ENCODE results near the gene ZNF268.
"Not testable (repeated sequence)": the region's sequence is repeated elsewhere in the genome, so short reads cannot be mapped to it uniquely, and the experiment has no call there.

ZNF268 gene

DNA sequence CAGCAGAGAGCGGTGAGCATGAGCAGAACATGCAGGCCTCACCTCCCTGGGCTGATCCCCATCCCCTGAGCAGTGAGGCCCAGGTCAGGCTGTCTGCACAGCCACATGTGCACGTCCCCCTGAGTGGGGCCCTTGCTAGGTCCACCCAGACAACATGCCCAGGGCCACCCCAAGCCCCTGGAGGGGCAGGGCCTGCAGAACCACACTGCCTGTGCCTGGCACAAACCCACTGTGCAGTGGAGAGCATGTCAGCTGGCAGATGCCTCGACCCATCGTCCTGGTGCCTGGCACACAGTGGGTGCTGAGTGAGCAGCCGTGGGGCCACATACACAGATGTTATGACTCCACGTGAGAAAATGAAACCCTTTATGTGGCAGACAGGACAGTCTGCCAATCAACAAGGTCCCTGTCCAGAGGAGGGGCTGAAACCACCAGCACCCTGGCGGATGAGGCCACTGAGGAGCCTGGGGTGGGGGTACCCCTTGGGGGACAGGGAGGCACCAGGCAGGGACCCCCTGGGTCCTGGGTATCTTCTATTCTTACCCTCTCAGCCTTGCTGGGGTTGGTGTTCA lies 46.1 kb downstream of the ZNF268 start:
- no peak for DNase-seq (ENCODE audit: low read depth in 2 of 2)

DNA sequence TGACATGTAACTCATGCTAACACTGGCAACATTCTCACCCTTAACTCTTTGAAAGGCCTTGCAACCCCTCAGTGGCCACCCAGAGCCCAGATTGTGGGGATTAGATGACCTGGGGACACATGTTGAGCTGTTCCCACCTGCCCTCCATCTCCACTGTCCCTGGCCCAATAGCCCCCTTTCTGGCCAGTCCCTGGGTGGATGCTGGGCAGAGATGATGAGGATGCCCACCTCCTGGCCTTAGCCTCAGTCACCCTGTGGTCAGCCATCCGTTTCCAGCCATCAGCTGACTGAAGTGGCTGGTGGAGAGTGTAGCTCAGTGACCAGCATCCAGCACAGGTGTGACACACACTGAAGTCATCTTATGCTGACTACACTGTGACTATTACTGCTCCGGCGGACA lies 49.7 kb downstream of the ZNF268 start:
- no peak for DNase-seq (ENCODE audit: low read depth in 2 of 2)

DNA sequence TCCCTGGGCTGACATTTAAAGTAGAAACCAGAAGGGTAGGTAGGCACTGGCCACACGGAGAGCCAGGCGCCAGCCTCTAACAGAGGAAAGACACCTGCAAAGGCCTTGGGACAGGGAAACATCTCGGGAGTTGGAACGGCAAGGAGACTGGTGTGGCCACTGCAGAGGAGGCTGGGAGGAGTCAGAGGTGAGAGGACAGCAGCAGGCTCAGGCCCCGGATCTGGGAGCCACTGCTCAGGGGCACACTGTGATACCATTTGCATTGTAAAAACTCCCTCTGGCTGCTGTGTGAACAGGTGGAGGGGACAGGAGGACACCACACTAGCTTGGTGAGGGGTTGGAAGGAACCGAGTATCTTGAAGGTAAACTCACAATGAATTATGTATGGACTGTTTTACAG lies 51.7 kb downstream of the ZNF268 start:
- no peak for DNase-seq (ENCODE audit: low read depth in 2 of 2)

DNA sequence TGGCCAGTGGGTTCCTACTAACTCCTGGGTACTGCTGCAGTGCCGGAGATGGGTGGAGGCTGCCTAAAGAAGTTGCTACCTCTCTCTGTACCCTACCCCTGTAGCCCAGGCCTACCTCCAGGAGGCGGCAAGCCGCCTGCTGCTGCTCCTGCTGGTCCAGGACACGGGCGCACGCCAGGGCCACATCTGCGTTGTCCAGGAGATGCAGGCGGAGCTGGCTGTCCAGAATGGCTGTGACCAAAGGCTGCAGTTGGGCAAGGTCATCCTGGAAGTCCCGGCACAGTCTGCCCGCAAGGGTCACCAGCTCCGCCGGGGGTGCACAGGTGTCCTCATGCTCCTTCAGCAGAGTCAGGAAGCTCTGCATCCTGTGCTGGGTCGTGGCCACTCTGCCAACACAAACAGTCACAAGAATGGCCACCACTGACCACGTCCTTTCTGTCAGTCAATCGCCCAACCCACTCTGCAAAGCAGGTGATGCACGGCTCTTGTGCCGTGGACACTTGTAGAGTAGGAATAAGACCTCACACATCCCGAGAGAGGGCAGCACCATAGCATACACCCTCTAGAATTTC lies 52.8 kb downstream of the ZNF268 start:
- no peak for DNase-seq (ENCODE audit: low read depth in 2 of 2)

DNA sequence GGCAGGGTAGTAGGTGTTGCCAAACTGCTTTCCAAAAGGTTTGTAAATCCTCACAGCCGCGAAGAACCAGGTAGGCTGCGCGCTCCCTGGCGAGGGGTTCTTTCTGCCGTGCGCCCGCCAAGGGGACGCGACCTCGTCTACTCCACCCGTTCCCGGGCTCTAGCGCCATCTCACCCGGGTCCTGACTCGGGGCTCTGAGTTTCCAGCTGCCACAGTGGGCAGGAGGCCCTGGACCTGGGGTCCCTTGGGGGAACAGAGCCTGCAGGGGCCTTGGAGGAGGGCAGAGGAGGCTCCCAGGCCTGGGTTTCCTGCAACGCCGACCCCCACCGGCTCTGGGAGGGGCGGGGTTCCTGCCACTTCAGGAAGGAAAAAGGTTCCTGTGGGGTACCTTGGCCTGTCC lies 53.7 kb downstream of the ZNF268 start:
- DNase-seq (ENCODE audit: low read depth in 2 of 2) = no peak

DNA sequence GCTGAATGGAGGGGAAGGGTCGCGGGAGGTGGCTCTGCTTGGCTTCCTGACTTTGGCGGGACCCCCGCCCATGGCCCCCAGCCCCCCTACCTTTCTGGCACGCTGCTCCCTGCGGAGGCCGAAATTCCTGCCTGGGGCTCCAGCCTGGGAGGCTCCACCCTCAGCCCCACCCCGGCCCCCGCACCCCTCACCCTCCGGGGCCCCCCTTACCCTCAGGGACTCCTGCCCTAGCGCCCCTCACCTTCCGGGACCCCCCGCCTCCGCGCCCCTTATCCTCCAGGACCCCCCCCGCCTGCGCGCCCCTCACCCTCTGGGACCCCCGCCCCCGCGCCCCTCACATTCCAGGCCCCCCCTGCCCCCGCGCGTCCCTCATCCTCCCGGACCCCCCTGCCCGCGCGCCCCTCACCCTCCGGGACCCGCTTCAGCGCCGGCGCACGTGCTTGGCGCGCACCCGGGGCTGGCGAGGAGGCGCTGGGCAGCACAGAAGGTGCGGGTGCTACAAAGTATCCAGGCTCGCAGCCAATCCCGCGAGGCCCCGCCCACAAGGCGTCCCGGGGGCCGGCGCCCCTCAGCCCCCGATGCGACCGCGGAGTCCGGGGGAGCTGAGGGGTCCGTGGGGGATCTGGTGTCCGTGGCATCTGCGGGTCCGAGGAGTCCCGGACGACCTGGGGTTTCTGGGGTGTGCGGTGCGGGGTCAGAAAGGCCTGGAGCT lies 54.3 kb downstream of the ZNF268 start, which contains the start of gene ANHX:
Gene ANHX (minus strand): TSS at position 477 of the 712 bp plus-strand sequence. CDS start 1,521 bp downstream, outside the sequence.
- DNase-seq (ENCODE audit: low read depth in 2 of 2) = no peak

DNA sequence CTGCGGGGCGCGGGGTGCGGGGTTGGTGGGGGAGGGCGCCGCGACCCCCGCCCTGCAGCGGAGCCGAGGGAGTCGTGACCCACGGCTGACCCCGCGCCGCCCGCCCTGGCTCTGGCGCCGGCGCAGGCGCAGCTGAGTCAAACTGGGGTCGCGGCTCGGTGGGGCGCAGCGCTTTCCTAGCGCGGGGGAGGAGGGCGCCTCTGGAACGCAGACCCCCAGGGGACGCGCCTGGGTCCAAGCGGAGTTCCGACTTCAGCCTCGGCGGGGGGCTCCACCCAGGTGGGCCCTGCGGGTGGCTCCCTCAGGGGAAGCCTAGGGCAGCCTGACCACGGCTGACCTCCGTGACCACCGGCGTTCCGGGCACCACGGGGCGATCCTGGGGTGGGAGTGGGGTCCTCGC lies 54.8 kb downstream of the ZNF268 start:
- no peak for DNase-seq (ENCODE audit: low read depth in 2 of 2)

DNA sequence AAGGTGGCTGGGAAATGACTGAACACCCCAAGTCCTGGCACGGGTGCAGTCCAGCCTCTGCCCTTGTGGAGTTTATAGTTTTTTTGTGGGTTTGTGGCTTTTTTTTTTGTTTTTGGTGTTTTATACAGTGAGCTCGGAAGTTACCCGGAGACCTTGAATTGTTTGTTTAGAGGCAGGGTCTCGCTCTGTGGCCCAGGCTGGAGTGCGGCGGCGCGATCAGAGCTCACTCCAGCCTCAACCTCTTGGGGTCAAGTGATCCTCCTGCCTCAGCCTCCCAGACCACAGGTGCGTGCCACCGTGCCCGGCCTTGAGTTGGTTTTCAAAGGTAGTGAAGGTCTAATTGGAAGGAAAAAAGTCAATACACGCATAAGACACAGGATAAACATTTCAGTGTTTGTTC lies 55.3 kb downstream of the ZNF268 start:
- no peak for DNase-seq (ENCODE audit: low read depth in 2 of 2)

DNA sequence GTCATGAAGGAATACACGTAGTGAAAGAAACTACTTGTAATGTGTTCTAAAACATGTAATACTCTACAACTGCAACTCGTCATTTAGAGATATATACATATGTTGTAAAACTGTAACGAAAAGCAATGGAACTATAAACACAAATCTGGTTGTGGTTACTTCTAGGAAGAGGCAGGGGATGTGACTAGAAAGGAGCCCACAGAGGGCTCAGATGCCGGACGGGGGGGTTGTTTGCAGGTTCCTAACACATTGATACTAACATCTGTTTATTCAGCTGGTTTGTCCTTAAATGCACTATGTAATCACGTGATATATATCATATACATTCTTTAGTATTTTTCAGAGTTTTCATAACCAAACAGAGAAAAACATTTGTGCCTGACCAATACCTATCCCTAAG lies 70.4 kb downstream of the ZNF268 start:
- DNase-seq (ENCODE audit: low read depth in 2 of 2) = no peak

DNA sequence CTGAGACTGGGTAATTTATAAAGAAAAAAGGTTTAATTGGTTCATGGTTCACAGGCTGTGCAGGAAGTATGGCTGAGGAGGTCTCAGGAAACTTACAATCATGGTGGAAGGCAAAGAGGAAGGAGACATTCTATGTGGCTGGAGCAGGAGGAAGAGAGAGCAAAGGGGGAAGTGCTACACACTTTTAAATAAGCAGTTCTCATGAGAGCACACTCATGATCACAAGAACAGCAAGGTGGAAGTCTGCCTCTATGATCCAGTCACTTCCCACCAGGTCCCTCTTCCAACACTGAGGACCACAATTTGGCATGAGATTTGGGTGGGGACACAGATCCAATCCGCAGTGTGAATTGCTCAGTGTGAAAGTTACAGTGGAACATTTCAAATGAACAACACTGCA lies 74.5 kb downstream of the ZNF268 start:
- DNase-seq (ENCODE audit: low read depth in 2 of 2) = not testable (repeated sequence)

DNA sequence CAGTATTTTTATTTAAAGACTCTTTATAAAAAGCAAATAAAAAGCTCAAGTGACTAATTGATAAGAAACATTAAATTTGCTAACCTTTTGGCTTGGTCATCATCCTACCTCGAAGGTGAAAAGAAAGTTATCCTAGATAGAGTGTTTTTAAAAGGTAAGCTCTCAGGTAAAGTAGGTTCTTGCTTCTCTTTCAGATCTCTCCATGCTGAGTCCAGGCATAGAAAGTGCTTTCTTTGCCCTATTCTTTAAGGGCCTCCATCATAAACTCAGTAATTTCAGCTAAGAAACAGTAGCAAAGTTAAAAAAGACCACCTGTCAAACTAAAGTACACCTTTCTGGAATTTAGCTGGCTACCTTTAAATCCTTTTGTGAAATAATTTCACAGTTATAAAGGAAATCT lies 75.0 kb downstream of the ZNF268 start:
- DNase-seq (ENCODE audit: low read depth in 2 of 2) = no peak

DNA sequence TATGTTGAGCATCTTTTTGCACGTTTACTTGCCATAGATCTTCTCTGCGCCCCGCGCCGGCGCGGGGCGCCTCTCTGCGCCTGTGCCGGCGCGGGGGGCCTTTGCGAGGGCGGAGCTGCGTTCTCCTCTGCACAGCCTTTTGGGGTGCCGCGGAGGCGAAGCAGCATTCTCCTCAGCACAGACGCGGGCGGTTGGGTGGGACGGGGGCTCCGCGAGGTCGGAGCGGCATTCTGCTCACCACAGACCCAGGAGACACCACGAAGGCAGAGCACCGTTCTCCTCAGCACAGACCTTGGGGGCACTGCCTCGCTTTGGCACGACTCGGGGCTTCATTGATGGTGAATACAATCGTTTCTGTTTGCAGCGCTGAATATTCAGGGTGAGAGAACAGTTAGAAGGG lies 82.9 kb downstream of the ZNF268 start:
- no peak for DNase-seq (ENCODE audit: low read depth in 2 of 2)
